CD14-positive monocyte (primary cell): Measurements from ENCODE around the gene ATG12. TPM values are rescaled to one million over a fixed set of nuclear protein-coding genes. Genes with fewer than 3 reads are reported as not detected.

Source experiments
- DNase-seq, 3 donors: peaks; one replicate each; pipeline ENCODE4 v3.0.0-alpha.2; 2011 to 2022
- H2AFZ ChIP-seq: 2 replicates; pipeline ENCODE4 v1.6.0; 2012; ENCODE audit warnings: mild to moderate bottlenecking, low read depth, low read length, inconsistent platforms; ENCODE audit not compliant: insufficient read depth, poor library complexity, severe bottlenecking
- H3K27ac ChIP-seq, 2 donors: 1 replicate in 1 of 2; 2 replicates in 1 of 2; pipeline ENCODE4 v1.5.1; 2012 to 2013; ENCODE audit warnings: low read length in 2 of 2, control low read depth in 1 of 2, inconsistent platforms in 1 of 2, low read depth in 1 of 2, mild to moderate bottlenecking in 1 of 2
- H3K27me3 ChIP-seq, 2 donors: one replicate each; pipeline versions ENCODE4 v1.6.0 to v1.6.1; 2011 to 2013; ENCODE audit warnings: low read length in 2 of 2; ENCODE audit not compliant: control insufficient read depth in 2 of 2, insufficient read depth in 2 of 2
- H3K36me3 ChIP-seq, 2 donors: replicated peaks in 1 of 2; 1 replicate in 1 of 2; 2 replicates in 1 of 2; pipeline versions ENCODE4 v1.5.1 to v1.6.1; 2012 to 2013; ENCODE audit warnings: low read length in 2 of 2, control low read depth in 1 of 2, inconsistent platforms in 1 of 2, mild to moderate bottlenecking in 1 of 2; ENCODE audit not compliant: insufficient read depth in 2 of 2, control insufficient read depth in 1 of 2
- H3K4me1 ChIP-seq, 2 donors: 1 replicate in 1 of 2; 2 replicates in 1 of 2; pipeline versions ENCODE4 v1.5.1 to v1.6.1; 2012 to 2013; ENCODE audit warnings: low read length in 2 of 2, control low read depth in 1 of 2, inconsistent platforms in 1 of 2, mild to moderate bottlenecking in 1 of 2, moderate library complexity in 1 of 2; ENCODE audit not compliant: insufficient read depth in 2 of 2, control insufficient read depth in 1 of 2
- H3K4me2 ChIP-seq: replicated peaks from 2 replicates; pipeline ENCODE3; 2012; ENCODE audit warnings: low read length, moderate library complexity, mild to moderate bottlenecking; ENCODE audit not compliant: poor library complexity, severe bottlenecking; ENCODE audit errors: extremely low read depth
- H3K4me3 ChIP-seq, 3 experiments: fragments of 200-600 bp in 1 of 3; sonication (generic) in 1 of 3; replicated peaks in 1 of 3; 1 replicate in 2 of 3; 2 replicates in 1 of 3; pipeline ENCODE4 v1.5.1; 2011 to 2013; ENCODE audit warnings: low read length in 3 of 3, mild to moderate bottlenecking in 3 of 3, control low read depth in 2 of 3, low read depth in 2 of 3, inconsistent platforms in 1 of 3, moderate library complexity in 1 of 3
- H3K79me2 ChIP-seq: 2 replicates; pipeline ENCODE4 v1.6.0; 2012; ENCODE audit warnings: mild to moderate bottlenecking, control low read depth, inconsistent platforms, low read length, moderate library complexity; ENCODE audit not compliant: insufficient read depth
- H3K9ac ChIP-seq: 2 replicates; pipeline ENCODE4 v1.6.0; 2017; ENCODE audit warnings: low read length, mild to moderate bottlenecking; ENCODE audit not compliant: insufficient read depth, poor library complexity, severe bottlenecking
- H3K9me3 ChIP-seq, 2 donors: replicated peaks in 1 of 2; 1 replicate in 1 of 2; 2 replicates in 1 of 2; pipeline versions ENCODE4 v1.5.1 to v1.6.1; 2012 to 2013; ENCODE audit warnings: low read length in 2 of 2, control low read depth in 1 of 2; ENCODE audit not compliant: control insufficient read depth in 1 of 2, insufficient read depth in 1 of 2
- H4K20me1 ChIP-seq: 2 replicates; pipeline ENCODE4 v1.6.0; 2012; ENCODE audit warnings: mild to moderate bottlenecking, low read length, control low read depth, moderate library complexity; ENCODE audit not compliant: insufficient read depth
- H3K27ac Mint-ChIP-seq, 7 donors: one replicate each; pipeline ENCODE4 v1.8.0; 2020; ENCODE audit warnings: mild to moderate bottlenecking in 7 of 7, mixed read lengths in 7 of 7, moderate library complexity in 6 of 7, inconsistent platforms in 2 of 7
- H3K27me3 Mint-ChIP-seq, 3 donors: one replicate each; pipeline ENCODE4 v1.8.0; 2021 to 2022; ENCODE audit warnings: low read depth in 3 of 3, mild to moderate bottlenecking in 3 of 3, mixed read lengths in 3 of 3, moderate library complexity in 3 of 3, inconsistent platforms in 1 of 3
- H3K36me3 Mint-ChIP-seq, 2 donors: one replicate each; pipeline ENCODE4 v1.8.0; 2020; ENCODE audit warnings: mixed read lengths in 2 of 2, inconsistent platforms in 1 of 2, mild to moderate bottlenecking in 1 of 2
- H3K4me1 Mint-ChIP-seq: one replicate; pipeline ENCODE4 v1.8.0; 2020; ENCODE audit warnings: mild to moderate bottlenecking, mixed read lengths
- H3K4me3 Mint-ChIP-seq, 2 donors: one replicate each; pipeline ENCODE4 v1.8.0; 2020; ENCODE audit warnings: mild to moderate bottlenecking in 2 of 2, mixed read lengths in 2 of 2, moderate library complexity in 1 of 2
- H3K9me3 Mint-ChIP-seq, 7 donors: one replicate each; pipeline ENCODE4 v1.8.0; 2020 to 2022; ENCODE audit warnings: mixed read lengths in 7 of 7, mild to moderate bottlenecking in 6 of 7, moderate library complexity in 6 of 7, inconsistent platforms in 2 of 7
- CTCF ChIP-seq: fragments of 200-600 bp; IDR thresholded peaks from one replicate; pipeline ENCODE4 v1.8.0; 2022; ENCODE audit warnings: antibody characterized with exemption, mild to moderate bottlenecking
- WGBS: methylation state at CpG from one replicate; pipeline ENCODE4 v1.1.5; 2013; ENCODE audit warnings: missing lambda C conversion rate; ENCODE audit not compliant: insufficient coverage; 5-methylcytosine and 5-hydroxymethylcytosine counted together
- intact Hi-C, 2 donors: fragments of 100-400 bp; cut with micrococcal nuclease; formaldehyde crosslinking; loops; one replicate each; pipeline versions ENCODE4 v1.15.0 to v1.15.1; 2023
- polyA plus RNA-seq, 3 donors: library from polyadenylated mRNA; depleted of rRNA in 1 of 3; unstranded in 2 of 3; stranded (reverse) in 1 of 3; fragments of 300-500 nt in 2 of 3; fragments of >200 nt in 1 of 3; fragmentation: Illumina TruSeq in 2 of 3; gene quantifications; 1 replicate in 2 of 3; 2 replicates in 1 of 3; pipeline ENCODE4 v1.2.3, GENCODE V29; 2012 to 2021

Gene ATG12
- polyA plus RNA-seq, 3 donors = 44.3 to 143 (median 101) TPM

GRCh38 chr5:115800108-115800507 lies 41.3 kb downstream of the ATG12 start:
- Histone ChIP-seq H3K4me2 (no peak overlapping the region), H3K9ac (no peak overlapping the region), H3K4me3 (no peak overlapping the region), H3K36me3 (no peaks in the 10 kb centered on the region), H3K27me3 (no peaks in the 10 kb centered on the region), H3K4me1 (no peaks in the 10 kb centered on the region), H3K79me2 (no peaks in the 10 kb centered on the region), H3K9me3 (no peaks in the 10 kb centered on the region), H4K20me1 (no peaks in the 10 kb centered on the region), H3K27ac (no peak overlapping the region), H2AFZ (no peak overlapping the region)
- Mint-ChIP-seq H3K27ac (no peak overlapping the region), H3K4me3 (no peak overlapping the region), H3K36me3 (no peaks in the 10 kb centered on the region), H3K27me3 (peaks cover 3 to 6% (median 6%) of the 10 kb centered on the region in 3 donors), H3K9me3 (peaks cover 0 to 7% (median 0%) of the 10 kb centered on the region in 7 donors), H3K4me1 (no peaks in the 10 kb centered on the region)
- TF ChIP-seq CTCF = no peak
- no peak for DNase-seq
- intact Hi-C loops = no loop called here
- 89% methylated on average over 1 of the region's 2 CpGs for WGBS

GRCh38 chr5:115798252-115798651 lies 43.1 kb downstream of the ATG12 start:
- Mint-ChIP-seq H3K36me3 (no peaks in the 10 kb centered on the region), H3K4me3 (no peak overlapping the region), H3K27ac (no peak overlapping the region), H3K9me3 (peaks cover 0 to 7% (median 0%) of the 10 kb centered on the region in 7 donors), H3K27me3 (peaks cover 4 to 10% (median 6%) of the 10 kb centered on the region in 3 donors), H3K4me1 (no peaks in the 10 kb centered on the region)
- Histone ChIP-seq H3K9me3 (no peaks in the 10 kb centered on the region), H3K4me1 (no peaks in the 10 kb centered on the region), H3K27ac (no peak overlapping the region), H3K79me2 (no peaks in the 10 kb centered on the region), H3K4me3 (no peak overlapping the region), H3K4me2 (no peak overlapping the region), H3K9ac (no peak overlapping the region), H4K20me1 (no peaks in the 10 kb centered on the region), H2AFZ (no peak overlapping the region), H3K36me3 (no peaks in the 10 kb centered on the region), H3K27me3 (no peaks in the 10 kb centered on the region)
- no peak for DNase-seq
- intact Hi-C loops = no loop called here
- TF ChIP-seq CTCF = no peak
- WGBS = 82% methylated on average over 1 of the region's 2 CpGs
